ENCODE data around the gene NAV2.

- TF ChIP-seq, protein P1, sequence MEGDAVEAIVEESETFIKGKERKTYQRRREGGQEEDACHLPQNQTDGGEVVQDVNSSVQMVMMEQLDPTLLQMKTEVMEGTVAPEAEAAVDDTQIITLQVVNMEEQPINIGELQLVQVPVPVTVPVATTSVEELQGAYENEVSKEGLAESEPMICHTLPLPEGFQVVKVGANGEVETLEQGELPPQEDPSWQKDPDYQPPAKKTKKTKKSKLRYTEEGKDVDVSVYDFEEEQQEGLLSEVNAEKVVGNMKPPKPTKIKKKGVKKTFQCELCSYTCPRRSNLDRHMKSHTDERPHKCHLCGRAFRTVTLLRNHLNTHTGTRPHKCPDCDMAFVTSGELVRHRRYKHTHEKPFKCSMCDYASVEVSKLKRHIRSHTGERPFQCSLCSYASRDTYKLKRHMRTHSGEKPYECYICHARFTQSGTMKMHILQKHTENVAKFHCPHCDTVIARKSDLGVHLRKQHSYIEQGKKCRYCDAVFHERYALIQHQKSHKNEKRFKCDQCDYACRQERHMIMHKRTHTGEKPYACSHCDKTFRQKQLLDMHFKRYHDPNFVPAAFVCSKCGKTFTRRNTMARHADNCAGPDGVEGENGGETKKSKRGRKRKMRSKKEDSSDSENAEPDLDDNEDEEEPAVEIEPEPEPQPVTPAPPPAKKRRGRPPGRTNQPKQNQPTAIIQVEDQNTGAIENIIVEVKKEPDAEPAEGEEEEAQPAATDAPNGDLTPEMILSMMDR (optimal IDR thresholded peaks at IDR 0.05 in 1 of 3, IDR thresholded peaks at IDR 0.05 in 1 of 3, conservative IDR thresholded peaks at IDR 0.05 in 1 of 3; ENCODE audit: extremely low read depth in 1 of 3, insufficient read depth in 2 of 3, low read length in 3 of 3) = no peak
- TF ChIP-seq EZH2 (IDR thresholded peaks at IDR 0.05; ENCODE audit: low read length) = no peak
Measured at GRCh38 chr11:20003351-20003750, 290.7 kb downstream of the NAV2 start.
